IPS-15b (cell line): ENCODE measurements around the gene TXNDC11.
A peak's percentile ranks its signal among the peaks of the same experiment; 100 is the strongest.

Source experiments
- H3K27me3 ChIP-seq: one replicate; pipeline ENCODE4 v1.6.1; 2013; ENCODE audit warnings: low read length; ENCODE audit not compliant: control insufficient read depth, insufficient read depth
- H3K36me3 ChIP-seq: one replicate; pipeline ENCODE4 v1.6.1; 2013; ENCODE audit warnings: low read length; ENCODE audit not compliant: control insufficient read depth, insufficient read depth
- H3K4me1 ChIP-seq: one replicate; pipeline ENCODE4 v1.6.1; 2013; ENCODE audit warnings: mild to moderate bottlenecking, low read length; ENCODE audit not compliant: control insufficient read depth, insufficient read depth
- H3K4me3 ChIP-seq: one replicate; pipeline ENCODE4 v1.5.1; 2013; ENCODE audit warnings: low read depth, low read length
- H3K9ac ChIP-seq: one replicate; pipeline ENCODE4 v1.6.1; 2013; ENCODE audit warnings: low read depth, mild to moderate bottlenecking, low read length
- H3K9me3 ChIP-seq: one replicate; pipeline ENCODE4 v1.6.1; 2013; ENCODE audit warnings: mild to moderate bottlenecking, low read length; ENCODE audit not compliant: control insufficient read depth, insufficient read depth

The TXNDC11 gene

GRCh38 chr16:11683145-11683544 lies 59.5 kb downstream of the TXNDC11 start:
- peaks cover 2% of the 10 kb centered on the region for H3K4me1 ChIP-seq
- H3K4me3 ChIP-seq, result no peak overlapping the region
- no peaks in the 10 kb centered on the region for H3K9me3 ChIP-seq
- no peak overlapping the region for H3K9ac ChIP-seq
- H3K36me3 ChIP-seq, result peaks cover 14% of the 10 kb centered on the region
- no peaks in the 10 kb centered on the region for H3K27me3 ChIP-seq

DNA sequence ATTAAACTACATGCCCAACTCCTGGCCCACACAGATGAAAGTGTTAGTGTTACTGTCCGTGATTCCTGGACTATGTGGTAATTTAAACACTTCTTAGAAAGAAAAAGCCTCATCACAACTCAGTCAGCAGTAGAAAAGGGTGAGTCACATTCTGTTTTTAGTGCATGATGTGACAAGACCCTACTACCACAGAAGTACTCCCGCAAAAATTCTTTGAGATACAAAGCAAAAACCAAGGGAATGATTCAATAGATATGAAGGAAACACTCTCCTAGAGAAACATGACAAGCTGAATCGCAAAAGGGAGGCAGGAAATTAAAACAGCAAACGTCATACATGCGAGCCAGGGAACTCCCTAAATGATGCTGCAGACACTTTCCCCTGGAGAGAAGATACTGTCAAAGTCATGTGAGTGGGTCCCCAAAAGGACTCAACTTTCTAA lies 60.0 kb downstream of the TXNDC11 start:
- Histone ChIP-seq H3K9me3 (no peaks in the 10 kb centered on the region), H3K9ac (no peak overlapping the region), H3K36me3 (peaks cover 17% of the 10 kb centered on the region), H3K27me3 (no peaks in the 10 kb centered on the region), H3K4me3 (no peak overlapping the region), H3K4me1 (peaks cover 2% of the 10 kb centered on the region)

- Histone ChIP-seq H3K27me3 (no peaks in the 10 kb centered on the region), H3K9me3 (no peaks in the 10 kb centered on the region), H3K4me3 (no peak overlapping the region), H3K9ac (no peak overlapping the region), H3K36me3 (peaks cover 20% of the 10 kb centered on the region), H3K4me1 (peaks cover 2% of the 10 kb centered on the region)
These were observed 60.5 kb downstream of the TXNDC11 start for GRCh38 chr16:11681976-11682654.

DNA sequence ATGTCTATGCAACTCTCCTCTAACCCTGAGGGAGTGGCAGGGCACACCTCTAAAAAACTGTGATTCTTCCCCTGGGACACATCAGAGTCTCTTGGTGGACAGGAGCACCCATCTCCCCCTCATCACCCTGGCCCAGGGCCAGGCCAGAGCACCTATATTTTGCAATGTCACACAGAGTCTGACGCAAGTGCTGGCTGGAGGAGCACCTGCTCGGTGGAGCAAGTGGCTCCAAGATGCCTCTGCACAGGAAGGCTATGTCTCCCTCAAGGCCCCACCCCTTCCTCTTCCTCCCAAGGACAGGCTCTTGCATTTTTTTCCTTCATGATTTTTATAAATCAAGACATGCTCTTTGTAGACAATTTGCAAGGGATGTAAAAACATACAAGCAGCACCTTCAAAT lies 61.1 kb downstream of the TXNDC11 start:
- Histone ChIP-seq H3K27me3 (no peaks in the 10 kb centered on the region), H3K4me3 (no peak overlapping the region), H3K9me3 (no peaks in the 10 kb centered on the region), H3K4me1 (peaks cover 2% of the 10 kb centered on the region), H3K36me3 (peaks cover 25% of the 10 kb centered on the region), H3K9ac (no peak overlapping the region)

GRCh38 chr16:11679941-11680911 lies 62.4 kb downstream of the TXNDC11 start:
- H3K9me3 ChIP-seq, result no peaks in the 10 kb centered on the region
- H3K4me1 ChIP-seq, result peaks cover 2% of the 10 kb centered on the region
- H3K4me3 ChIP-seq, result no peak overlapping the region
- H3K36me3 ChIP-seq, result peaks cover 36% of the 10 kb centered on the region
- H3K9ac ChIP-seq, result no peak overlapping the region
- H3K27me3 ChIP-seq, result no peaks in the 10 kb centered on the region

DNA sequence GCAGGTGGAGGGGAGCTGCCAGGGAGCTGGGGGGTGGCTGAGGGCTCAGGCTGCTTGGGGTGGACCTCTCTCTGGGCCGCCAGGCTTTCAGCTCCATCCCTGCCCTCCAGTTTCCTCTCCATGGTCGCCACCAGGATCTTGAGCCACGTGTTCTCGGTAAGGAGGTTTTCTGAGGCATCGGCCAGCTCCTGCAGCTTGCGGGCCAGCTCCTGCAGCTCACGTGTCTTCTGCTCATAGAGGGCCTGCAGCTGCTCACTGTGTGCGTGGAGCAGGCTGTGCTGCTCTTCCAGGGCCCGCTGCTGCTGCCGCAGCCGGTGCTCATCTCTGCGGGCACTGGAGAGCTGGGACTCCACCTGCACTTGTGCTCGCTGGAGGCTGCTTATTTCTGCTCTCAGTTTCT lies 63.4 kb downstream of the TXNDC11 start:
- H3K9ac ChIP-seq, result no peak overlapping the region
- H3K4me1 ChIP-seq, result peaks cover 2% of the 10 kb centered on the region
- H3K9me3 ChIP-seq, result no peaks in the 10 kb centered on the region
- peaks cover 36% of the 10 kb centered on the region for H3K36me3 ChIP-seq
- no peaks in the 10 kb centered on the region for H3K27me3 ChIP-seq
- H3K4me3 ChIP-seq, result no peak overlapping the region

GRCh38 chr16:11677959-11678881 lies 64.4 kb downstream of the TXNDC11 start:
- Histone ChIP-seq H3K27me3 (no peaks in the 10 kb centered on the region), H3K9me3 (no peaks in the 10 kb centered on the region), H3K36me3 (peaks cover 39% of the 10 kb centered on the region), H3K9ac (peak overlapping the region; percentile 37), H3K4me3 (no peak overlapping the region), H3K4me1 (peaks cover 2% of the 10 kb centered on the region)

- peak overlapping the region; percentile 37 for H3K9ac ChIP-seq
- no peak overlapping the region for H3K4me3 ChIP-seq
- H3K36me3 ChIP-seq, result peaks cover 39% of the 10 kb centered on the region
- peaks cover 1% of the 10 kb centered on the region for H3K4me1 ChIP-seq
- H3K27me3 ChIP-seq, result no peaks in the 10 kb centered on the region
- H3K9me3 ChIP-seq, result no peaks in the 10 kb centered on the region
These were observed 65.2 kb downstream of the TXNDC11 start for GRCh38 chr16:11677451-11677951.

GRCh38 chr16:11676799-11677198 lies 65.9 kb downstream of the TXNDC11 start:
- H3K9ac ChIP-seq, result peak overlapping the region; percentile 4
- H3K27me3 ChIP-seq, result no peaks in the 10 kb centered on the region
- no peaks in the 10 kb centered on the region for H3K4me1 ChIP-seq
- no peak overlapping the region for H3K4me3 ChIP-seq
- H3K36me3 ChIP-seq, result peaks cover 39% of the 10 kb centered on the region
- H3K9me3 ChIP-seq, result no peaks in the 10 kb centered on the region

DNA sequence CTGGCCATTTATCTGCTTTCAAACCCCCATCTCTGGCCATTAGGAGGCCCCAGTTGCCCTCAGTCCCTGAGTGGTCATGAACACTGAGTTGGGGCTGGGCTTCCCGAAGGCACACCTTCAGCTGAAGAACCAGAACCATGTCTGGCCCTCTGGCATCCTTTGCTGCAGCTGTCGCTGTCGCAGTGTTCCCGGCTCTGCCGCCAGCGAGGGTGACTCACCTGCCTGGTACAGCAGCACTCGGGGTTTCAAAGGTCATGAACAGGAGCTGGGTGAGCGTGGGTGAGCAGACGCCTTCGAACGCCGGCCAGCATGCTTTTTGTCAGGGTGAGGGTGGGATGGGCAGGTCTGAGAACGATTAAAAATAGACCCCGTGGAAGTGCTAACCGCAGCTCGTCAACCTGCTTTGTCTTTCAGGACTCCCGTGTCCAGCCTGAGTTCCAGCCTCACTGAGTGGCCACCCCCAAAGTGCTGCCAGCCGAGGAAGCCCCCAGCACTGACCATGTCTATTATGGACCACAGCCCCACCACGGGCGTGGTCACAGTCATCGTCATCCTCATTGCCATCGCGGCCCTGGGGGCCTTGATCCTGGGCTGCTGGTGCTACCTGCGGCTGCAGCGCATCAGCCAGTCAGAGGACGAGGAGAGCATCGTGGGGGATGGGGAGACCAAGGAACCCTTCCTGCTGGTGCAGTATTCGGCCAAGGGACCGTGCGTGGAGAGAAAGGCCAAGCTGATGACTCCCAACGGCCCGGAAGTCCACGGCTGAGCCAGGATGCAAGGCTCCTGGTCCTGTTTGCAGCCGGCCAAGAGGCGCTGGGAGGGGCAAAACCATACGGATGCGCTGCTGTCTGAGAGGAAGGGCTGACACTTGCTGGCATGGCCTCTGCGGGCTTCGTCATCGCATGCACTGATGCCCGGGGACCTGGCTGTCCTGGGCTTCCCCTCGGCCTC lies 66.8 kb downstream of the TXNDC11 start:
- peaks cover 2% of the 10 kb centered on the region for H3K4me1 ChIP-seq
- no peak overlapping the region for H3K4me3 ChIP-seq
- H3K9me3 ChIP-seq, result no peaks in the 10 kb centered on the region
- no peak overlapping the region for H3K9ac ChIP-seq
- peaks cover 40% of the 10 kb centered on the region for H3K36me3 ChIP-seq
- H3K27me3 ChIP-seq, result no peaks in the 10 kb centered on the region
